Posterior cingulate gyrus (tissue), 11 donors: Measurements from ENCODE around the gene C16orf95.

Source experiments
- DNase-seq, 10 donors: peaks; one replicate each; pipeline versions ENCODE4 v3.0.0 to v3.0.0-alpha.2; 2020 to 2021; ENCODE audit warnings: mixed read lengths in 3 of 10
- intact Hi-C: fragments of 100-400 bp; cut with DNase I; formaldehyde crosslinking; loops from one replicate; pipeline ENCODE4 v1.15.1; 2023

The C16orf95 gene

GRCh38 chr16:87297918-87298631, 19.1 kb downstream of the C16orf95 start:
- peak in 3 of 10 donors; percentile 28 to 36 (median 29) for DNase-seq
- intact Hi-C loops: loop anchor here (5.0 kb wide), 1 partner anchor 736 kb away; no protein-coding TSS in a partner anchor

- intact Hi-C loops: loop anchor here (5.0 kb wide), 1 partner anchor 735 kb away; no protein-coding TSS in a partner anchor
- no peak for DNase-seq
Observed at GRCh38 chr16:87297407-87297806, 19.8 kb downstream of the C16orf95 start.

GRCh38 chr16:87295661-87296531, 21.3 kb downstream of the C16orf95 start:
- intact Hi-C loops: loop anchor here (5.0 kb wide), 1 partner anchor 734 kb away; no protein-coding TSS in a partner anchor
- DNase-seq: peak in 2 of 10 donors; percentile 33 to 68

GRCh38 chr16:87295259-87295658, 21.9 kb downstream of the C16orf95 start:
- DNase-seq: no peak
- intact Hi-C loops: loop anchor here (5.0 kb wide), 1 partner anchor 733 kb away; no protein-coding TSS in a partner anchor

GRCh38 chr16:87293990-87294389, 23.2 kb downstream of the C16orf95 start:
- intact Hi-C loops: no loop called here
- peak in 1 of 10 donors; percentile 22 for DNase-seq

- DNase-seq: peak in 1 of 10 donors; percentile 16
- intact Hi-C loops: no loop called here
Observed at GRCh38 chr16:87291944-87292343, 25.2 kb downstream of the C16orf95 start.

GRCh38 chr16:87288753-87289362, 28.3 kb downstream of the C16orf95 start:
- intact Hi-C loops: no loop called here
- DNase-seq: peak in 1 of 10 donors; percentile 12

GRCh38 chr16:87286839-87287626, 30.2 kb downstream of the C16orf95 start:
- DNase-seq: no peak
- intact Hi-C loops: no loop called here

GRCh38 chr16:87284183-87284582, 33.0 kb downstream of the C16orf95 start:
- intact Hi-C loops: no loop called here
- DNase-seq: peak in 1 of 10 donors; percentile 8

GRCh38 chr16:87279094-87279658, 38.0 kb downstream of the C16orf95 start:
- no peak for DNase-seq
- intact Hi-C loops: loop anchor here (5.0 to 10.0 kb wide), 2 partner anchors 77 to 214 kb away; no protein-coding TSS in a partner anchor

GRCh38 chr16:87278191-87279093, 38.8 kb downstream of the C16orf95 start:
- intact Hi-C loops: loop anchor here (1.0 to 10.0 kb wide), 3 partner anchors 76 to 715 kb away; no protein-coding TSS in a partner anchor
- peak; percentile 61 to 97 (median 76) for DNase-seq

- intact Hi-C loops: loop anchor here (5.0 to 10.0 kb wide), 2 partner anchors 75 to 212 kb away; no protein-coding TSS in a partner anchor
- DNase-seq: peak in 2 of 10 donors; percentile 32 to 59
Observed at GRCh38 chr16:87276924-87277323, 40.3 kb downstream of the C16orf95 start.

- peak in 1 of 10 donors; percentile 69 for DNase-seq
- intact Hi-C loops: loop anchor here (5.0 to 10.0 kb wide), 2 partner anchors 74 to 211 kb away; no protein-coding TSS in a partner anchor
Observed at GRCh38 chr16:87276091-87276701, 41.0 kb downstream of the C16orf95 start.

- peak in 1 of 10 donors; percentile 39 for DNase-seq
- intact Hi-C loops: loop anchor here (5.0 to 10.0 kb wide), 2 partner anchors 72 to 210 kb away; no protein-coding TSS in a partner anchor
Observed at GRCh38 chr16:87274794-87275193, 42.4 kb downstream of the C16orf95 start.

- peak in 1 of 10 donors; percentile 55 for DNase-seq
- intact Hi-C loops: loop anchor here (10.0 kb wide), 1 partner anchor 209 kb away; no protein-coding TSS in a partner anchor
Observed at GRCh38 chr16:87273471-87274030, 43.6 kb downstream of the C16orf95 start.

GRCh38 chr16:87271256-87271655, 45.9 kb downstream of the C16orf95 start:
- intact Hi-C loops: loop anchor here (10.0 kb wide), 1 partner anchor 206 kb away; no protein-coding TSS in a partner anchor
- peak in 1 of 10 donors; percentile 54 for DNase-seq

- intact Hi-C loops: no loop called here
- DNase-seq: peak in 1 of 10 donors; percentile 30
Observed at GRCh38 chr16:87267566-87267965, 49.6 kb downstream of the C16orf95 start.
